GM12873 (cell line): ENCODE results near the gene JAM3.

ENCODE experiments used
- CTCF ChIP-seq: IDR thresholded peaks from 2 replicates; pipeline ENCODE4 v1.5.1; 2012; ENCODE audit warnings: low read depth, mild to moderate bottlenecking, moderate library complexity, low read length, control low read depth; ENCODE audit not compliant: insufficient read depth; ENCODE audit errors: missing control alignments

Gene JAM3

GRCh38 chr11:134040386-134041302 lies 28.2 kb upstream of the JAM3 start:
- TF ChIP-seq CTCF, result no peak

- no peak for TF ChIP-seq CTCF
These were observed 27.5 kb upstream of the JAM3 start for GRCh38 chr11:134041349-134041748.

GRCh38 chr11:134041791-134042696 lies 26.8 kb upstream of the JAM3 start:
- TF ChIP-seq CTCF, result no peak

GRCh38 chr11:134043821-134044420 lies 25.0 kb upstream of the JAM3 start:
- no peak for TF ChIP-seq CTCF

- TF ChIP-seq CTCF, result no peak
These were observed 24.2 kb upstream of the JAM3 start for GRCh38 chr11:134044514-134045284.

GRCh38 chr11:134045799-134046635 lies 22.9 kb upstream of the JAM3 start:
- TF ChIP-seq CTCF, result peak; percentile 37
